ENCODE results near the gene ZNF236. TPM values are rescaled to one million over a fixed set of nuclear protein-coding genes. Genes with fewer than 3 reads are reported as not detected.

Gene ZNF236
- total RNA-seq, 1 donor from 2014 or later, result 18.4 TPM

GRCh38 chr18:76839086-76839794 lies 16.9 kb downstream of the ZNF236 start:
- H3K27ac Mint-ChIP-seq (ENCODE audit: unreplicated experiment), result no peak overlapping the region
- H3K27me3 Mint-ChIP-seq (ENCODE audit: low read depth), result no peaks in the 10 kb centered on the region
- H3K4me1 Mint-ChIP-seq, result peaks cover 14% of the 10 kb centered on the region
- H3K9me3 Mint-ChIP-seq, result no peaks in the 10 kb centered on the region
- no peak for TF ChIP-seq CTCF (conservative IDR thresholded peaks at IDR 0.05)
- H3K36me3 Mint-ChIP-seq (ENCODE audit: low read depth), result peaks cover 4% of the 10 kb centered on the region
- H3K4me3 Mint-ChIP-seq, result no peak overlapping the region
- DNase-seq (ENCODE audit: low read depth, low spot score), result no peak

- Mint-ChIP-seq H3K9me3 (no peaks in the 10 kb centered on the region), H3K36me3 (ENCODE audit: low read depth) (no peaks in the 10 kb centered on the region), H3K27ac (ENCODE audit: unreplicated experiment) (no peak overlapping the region), H3K4me1 (peaks cover 10% of the 10 kb centered on the region), H3K27me3 (ENCODE audit: low read depth) (no peaks in the 10 kb centered on the region), H3K4me3 (no peak overlapping the region)
- TF ChIP-seq CTCF (conservative IDR thresholded peaks at IDR 0.05), result no peak
- no peak for DNase-seq (ENCODE audit: low read depth, low spot score)
These were observed 20.6 kb downstream of the ZNF236 start for GRCh38 chr18:76842837-76843530.

- Mint-ChIP-seq H3K9me3 (no peaks in the 10 kb centered on the region), H3K4me3 (no peak overlapping the region), H3K4me1 (peaks cover under 1% of the 10 kb centered on the region), H3K27ac (ENCODE audit: unreplicated experiment) (peak overlapping the region; percentile 78), H3K27me3 (ENCODE audit: low read depth) (no peaks in the 10 kb centered on the region), H3K36me3 (ENCODE audit: low read depth) (no peaks in the 10 kb centered on the region)
- DNase-seq (ENCODE audit: low read depth, low spot score), result no peak
- TF ChIP-seq CTCF (conservative IDR thresholded peaks at IDR 0.05), result no peak
These were observed 21.8 kb downstream of the ZNF236 start for GRCh38 chr18:76844144-76844543.

- Mint-ChIP-seq H3K36me3 (ENCODE audit: low read depth) (no peaks in the 10 kb centered on the region), H3K9me3 (no peaks in the 10 kb centered on the region), H3K4me3 (no peak overlapping the region), H3K27me3 (ENCODE audit: low read depth) (no peaks in the 10 kb centered on the region), H3K27ac (ENCODE audit: unreplicated experiment) (no peak overlapping the region), H3K4me1 (no peaks in the 10 kb centered on the region)
- DNase-seq (ENCODE audit: low read depth, low spot score), result no peak
- TF ChIP-seq CTCF (conservative IDR thresholded peaks at IDR 0.05), result no peak
These were observed 22.6 kb downstream of the ZNF236 start for GRCh38 chr18:76844742-76845477.

GRCh38 chr18:76846217-76846616 lies 23.9 kb downstream of the ZNF236 start:
- no peak for DNase-seq (ENCODE audit: low read depth, low spot score)
- Mint-ChIP-seq H3K36me3 (ENCODE audit: low read depth) (no peaks in the 10 kb centered on the region), H3K27ac (ENCODE audit: unreplicated experiment) (no peak overlapping the region), H3K4me3 (no peak overlapping the region), H3K4me1 (no peaks in the 10 kb centered on the region), H3K27me3 (ENCODE audit: low read depth) (no peaks in the 10 kb centered on the region), H3K9me3 (no peaks in the 10 kb centered on the region)
- TF ChIP-seq CTCF (conservative IDR thresholded peaks at IDR 0.05), result no peak
